Upper lobe of left lung (tissue), 4 donors: ENCODE data around the gene PLIN4.

Experiments used
- CTCF ChIP-seq, 6 experiments: fragments of 450-650 bp in 4 of 6; fragments of 200-600 bp in 2 of 6; sonication (generic) in 2 of 6; IDR thresholded peaks; one replicate each; pipeline ENCODE4 v1.5.1; 2016 to 2019; ENCODE audit warnings: antibody characterized with exemption in 6 of 6
- POLR2A ChIP-seq, 4 donors: fragments of 450-650 bp; IDR thresholded peaks; one replicate each; pipeline ENCODE4 v1.5.1; 2016 to 2017; ENCODE audit warnings: antibody characterized with exemption in 4 of 4, mild to moderate bottlenecking in 2 of 4

GRCh38 chr19:4504891-4505569 lies 13.3 kb downstream of the PLIN4 start:
- TF ChIP-seq CTCF (IDR thresholded peaks at IDR 0.05) (no peak), POLR2A (IDR thresholded peaks at IDR 0.05) (no peak)
